ENCODE results near the gene PIGR. TPM values are rescaled to one million over a fixed set of nuclear protein-coding genes. Genes with fewer than 3 reads are reported as not detected.

The PIGR gene
- total and polyA plus RNA-seq, 9 of the 15 experiments (the other 6 are each of a cell fraction or from before 2014, with no cell fraction given), result 0.01 to 1.5 (median 0.03) TPM; not detected in 4

DNA sequence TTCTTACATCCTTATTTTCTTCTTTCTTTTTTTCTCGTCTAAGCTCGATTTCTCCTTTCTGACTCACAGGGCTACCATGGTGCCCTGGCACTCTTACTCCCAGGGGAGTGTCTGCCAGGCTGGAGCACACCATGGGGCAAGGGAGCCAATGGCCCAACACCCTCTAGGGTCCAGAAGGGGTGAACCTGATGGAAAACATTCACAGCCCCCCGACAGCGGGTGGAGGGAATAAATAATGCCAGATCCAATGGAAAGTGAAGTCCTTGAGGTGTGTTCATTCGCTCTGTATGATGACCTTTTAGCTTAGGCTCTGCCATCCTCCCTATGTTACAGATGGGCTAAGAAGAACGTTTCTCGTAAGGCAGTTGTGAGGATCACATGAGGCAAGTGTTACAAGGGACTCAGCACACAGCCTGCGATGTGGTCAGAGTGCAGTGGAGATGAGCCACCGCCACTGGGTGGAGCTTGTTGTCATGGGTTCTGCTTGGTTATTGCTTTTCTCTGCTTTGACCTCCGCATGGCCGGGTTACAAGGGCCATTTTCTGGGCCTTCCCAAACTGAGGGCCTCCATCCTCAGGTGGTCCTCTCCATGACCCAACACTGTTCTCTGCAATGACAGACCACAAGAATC is 21.0 kb downstream of the PIGR start:
- in situ Hi-C loops (cut with MboI), result no loop called here
- H3K4me2 ChIP-seq (ENCODE audit: insufficient read depth, low read length), result peak overlapping the region; percentile 12; the same call in 1 of the 2 replicates
- ChIA-PET POLR2A (interaction anchor here (0.7 to 1.1 kb wide), 4 partner anchors 8 to 1300 kb away, joined by 3 to 4 read pairs (median 3); no protein-coding TSS in a partner anchor), CTCF (ENCODE audit: low intra/inter-chr PET ratio) (interaction anchor here (1.1 to 1.3 kb wide), 2 partner anchors 54 to 152 kb away, joined by 3 to 4 read pairs; no protein-coding TSS in a partner anchor)
- ATAC-seq (peak; percentile 92), FAIRE-seq (peak; percentile 63), DNase-seq (ENCODE audit: extremely low read depth in 1 of 4, low spot score in 3 of 4) (peak; percentile 49 to 81 (median 60))
- H3K4me1 ChIP-seq (replicated peaks in 1 of 2; ENCODE audit: control insufficient read depth in 2 of 2, insufficient read depth in 2 of 2, low read length in 2 of 2), result peaks cover 7 to 29% of the 10 kb centered on the region in 2 experiments
- H3K79me2 ChIP-seq (ENCODE audit: control insufficient read depth, insufficient read depth, low read length), result no peaks in the 10 kb centered on the region
- H3K36me3 ChIP-seq (ENCODE audit: control insufficient read depth, insufficient read depth, low read length), result no peaks in the 10 kb centered on the region
- no peak overlapping the region for H3K4me3 ChIP-seq
- no TSS peak for BruUV-seq (replicated peaks)
- H2AFZ ChIP-seq (ENCODE audit: low read depth, low read length), result peak overlapping the region; percentile 51
- no peak overlapping the region for H3K9ac ChIP-seq (ENCODE audit: insufficient read depth in 1 of 2, low read depth in 2 of 2, low read length in 2 of 2)
- H4K20me1 ChIP-seq (replicated peaks; ENCODE audit: control insufficient read depth, insufficient read depth, low read length), result no peaks in the 10 kb centered on the region
- H3K9me1 ChIP-seq (ENCODE audit: control insufficient read depth, insufficient read depth, low read length), result no peaks in the 10 kb centered on the region
- intact Hi-C loops (cut with micrococcal nuclease), result loop anchor here (1.0 kb wide), 1 partner anchor 57 kb away; no protein-coding TSS in a partner anchor
- H3K27ac ChIP-seq (ENCODE audit: extremely low read depth, low read depth, low read length), result peak overlapping the region; percentile 13; the same call in 2 of the 3 replicates
- no peaks in the 10 kb centered on the region; a peak in 1 of 5 replicates for H3K27me3 ChIP-seq (ENCODE audit: control insufficient read depth in 2 of 2, insufficient read depth in 2 of 2, low read length in 2 of 2)
- H3K9me3 ChIP-seq (replicated peaks; ENCODE audit: control insufficient read depth, insufficient read depth, low read depth, low read length), result no peaks in the 10 kb centered on the region; the same call in 1 of the 2 replicates
- WGBS (ENCODE audit: insufficient coverage, low coverage, missing lambda C conversion rate), result 42% methylated on average over 11 of the region's 11 CpGs
- TF ChIP-seq, protein P1, sequence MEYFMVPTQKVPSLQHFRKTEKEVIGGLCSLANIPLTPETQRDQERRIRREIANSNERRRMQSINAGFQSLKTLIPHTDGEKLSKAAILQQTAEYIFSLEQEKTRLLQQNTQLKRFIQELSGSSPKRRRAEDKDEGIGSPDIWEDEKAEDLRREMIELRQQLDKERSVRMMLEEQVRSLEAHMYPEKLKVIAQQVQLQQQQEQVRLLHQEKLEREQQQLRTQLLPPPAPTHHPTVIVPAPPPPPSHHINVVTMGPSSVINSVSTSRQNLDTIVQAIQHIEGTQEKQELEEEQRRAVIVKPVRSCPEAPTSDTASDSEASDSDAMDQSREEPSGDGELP (CRISPR knock-in tag; IDR thresholded peaks at IDR 0.05; ENCODE audit: borderline replicate concordance), result peak; percentile 40; the same call in 1 of the 2 replicates
- TF ChIP-seq CAMTA2 (CRISPR knock-in tag; conservative IDR thresholded peaks at IDR 0.05) (no peak), MCM7 (IDR thresholded peaks at IDR 0.05) (no peak), HNRNPK (IDR thresholded peaks at IDR 0.05; ENCODE audit: low read depth, low read length, poor library complexity, severe bottlenecking) (no peak), ZBTB8A (IDR thresholded peaks at IDR 0.05; ENCODE audit: partially characterized antibody) (no peak), BRD4 (IDR thresholded peaks at IDR 0.05) (no peak), BDP1 (IDR thresholded peaks at IDR 0.05; ENCODE audit: insufficient read depth, insufficient read length) (no peak)
- TF ChIP-seq, protein P2, sequence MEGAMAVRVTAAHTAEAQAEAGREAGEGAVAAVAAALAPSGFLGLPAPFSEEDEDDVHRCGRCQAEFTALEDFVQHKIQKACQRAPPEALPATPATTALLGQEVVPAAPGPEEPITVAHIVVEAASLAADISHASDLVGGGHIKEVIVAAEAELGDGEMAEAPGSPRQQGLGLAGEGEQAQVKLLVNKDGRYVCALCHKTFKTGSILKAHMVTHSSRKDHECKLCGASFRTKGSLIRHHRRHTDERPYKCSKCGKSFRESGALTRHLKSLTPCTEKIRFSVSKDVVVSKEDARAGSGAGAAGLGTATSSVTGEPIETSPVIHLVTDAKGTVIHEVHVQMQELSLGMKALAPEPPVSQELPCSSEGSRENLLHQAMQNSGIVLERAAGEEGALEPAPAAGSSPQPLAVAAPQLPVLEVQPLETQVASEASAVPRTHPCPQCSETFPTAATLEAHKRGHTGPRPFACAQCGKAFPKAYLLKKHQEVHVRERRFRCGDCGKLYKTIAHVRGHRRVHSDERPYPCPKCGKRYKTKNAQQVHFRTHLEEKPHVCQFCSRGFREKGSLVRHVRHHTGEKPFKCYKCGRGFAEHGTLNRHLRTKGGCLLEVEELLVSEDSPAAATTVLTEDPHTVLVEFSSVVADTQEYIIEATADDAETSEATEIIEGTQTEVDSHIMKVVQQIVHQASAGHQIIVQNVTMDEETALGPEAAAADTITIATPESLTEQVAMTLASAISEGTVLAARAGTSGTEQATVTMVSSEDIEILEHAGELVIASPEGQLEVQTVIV (CRISPR knock-in tag; IDR thresholded peaks at IDR 0.05; ENCODE audit: borderline replicate concordance), result no peak
- TF ChIP-seq, protein P3, sequence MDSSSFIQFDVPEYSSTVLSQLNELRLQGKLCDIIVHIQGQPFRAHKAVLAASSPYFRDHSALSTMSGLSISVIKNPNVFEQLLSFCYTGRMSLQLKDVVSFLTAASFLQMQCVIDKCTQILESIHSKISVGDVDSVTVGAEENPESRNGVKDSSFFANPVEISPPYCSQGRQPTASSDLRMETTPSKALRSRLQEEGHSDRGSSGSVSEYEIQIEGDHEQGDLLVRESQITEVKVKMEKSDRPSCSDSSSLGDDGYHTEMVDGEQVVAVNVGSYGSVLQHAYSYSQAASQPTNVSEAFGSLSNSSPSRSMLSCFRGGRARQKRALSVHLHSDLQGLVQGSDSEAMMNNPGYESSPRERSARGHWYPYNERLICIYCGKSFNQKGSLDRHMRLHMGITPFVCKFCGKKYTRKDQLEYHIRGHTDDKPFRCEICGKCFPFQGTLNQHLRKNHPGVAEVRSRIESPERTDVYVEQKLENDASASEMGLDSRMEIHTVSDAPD (CRISPR knock-in tag; IDR thresholded peaks at IDR 0.05), result no peak
- TF ChIP-seq, protein P4, sequence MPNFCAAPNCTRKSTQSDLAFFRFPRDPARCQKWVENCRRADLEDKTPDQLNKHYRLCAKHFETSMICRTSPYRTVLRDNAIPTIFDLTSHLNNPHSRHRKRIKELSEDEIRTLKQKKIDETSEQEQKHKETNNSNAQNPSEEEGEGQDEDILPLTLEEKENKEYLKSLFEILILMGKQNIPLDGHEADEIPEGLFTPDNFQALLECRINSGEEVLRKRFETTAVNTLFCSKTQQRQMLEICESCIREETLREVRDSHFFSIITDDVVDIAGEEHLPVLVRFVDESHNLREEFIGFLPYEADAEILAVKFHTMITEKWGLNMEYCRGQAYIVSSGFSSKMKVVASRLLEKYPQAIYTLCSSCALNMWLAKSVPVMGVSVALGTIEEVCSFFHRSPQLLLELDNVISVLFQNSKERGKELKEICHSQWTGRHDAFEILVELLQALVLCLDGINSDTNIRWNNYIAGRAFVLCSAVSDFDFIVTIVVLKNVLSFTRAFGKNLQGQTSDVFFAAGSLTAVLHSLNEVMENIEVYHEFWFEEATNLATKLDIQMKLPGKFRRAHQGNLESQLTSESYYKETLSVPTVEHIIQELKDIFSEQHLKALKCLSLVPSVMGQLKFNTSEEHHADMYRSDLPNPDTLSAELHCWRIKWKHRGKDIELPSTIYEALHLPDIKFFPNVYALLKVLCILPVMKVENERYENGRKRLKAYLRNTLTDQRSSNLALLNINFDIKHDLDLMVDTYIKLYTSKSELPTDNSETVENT (CRISPR knock-in tag; IDR thresholded peaks at IDR 0.05), result no peak
- TF ChIP-seq, protein P5, sequence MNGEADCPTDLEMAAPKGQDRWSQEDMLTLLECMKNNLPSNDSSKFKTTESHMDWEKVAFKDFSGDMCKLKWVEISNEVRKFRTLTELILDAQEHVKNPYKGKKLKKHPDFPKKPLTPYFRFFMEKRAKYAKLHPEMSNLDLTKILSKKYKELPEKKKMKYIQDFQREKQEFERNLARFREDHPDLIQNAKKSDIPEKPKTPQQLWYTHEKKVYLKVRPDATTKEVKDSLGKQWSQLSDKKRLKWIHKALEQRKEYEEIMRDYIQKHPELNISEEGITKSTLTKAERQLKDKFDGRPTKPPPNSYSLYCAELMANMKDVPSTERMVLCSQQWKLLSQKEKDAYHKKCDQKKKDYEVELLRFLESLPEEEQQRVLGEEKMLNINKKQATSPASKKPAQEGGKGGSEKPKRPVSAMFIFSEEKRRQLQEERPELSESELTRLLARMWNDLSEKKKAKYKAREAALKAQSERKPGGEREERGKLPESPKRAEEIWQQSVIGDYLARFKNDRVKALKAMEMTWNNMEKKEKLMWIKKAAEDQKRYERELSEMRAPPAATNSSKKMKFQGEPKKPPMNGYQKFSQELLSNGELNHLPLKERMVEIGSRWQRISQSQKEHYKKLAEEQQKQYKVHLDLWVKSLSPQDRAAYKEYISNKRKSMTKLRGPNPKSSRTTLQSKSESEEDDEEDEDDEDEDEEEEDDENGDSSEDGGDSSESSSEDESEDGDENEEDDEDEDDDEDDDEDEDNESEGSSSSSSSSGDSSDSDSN (IDR thresholded peaks at IDR 0.05; ENCODE audit: borderline replicate concordance in 1 of 2, low read depth in 2 of 2, low read length in 2 of 2), result no peak
